Middle frontal gyrus (tissue), 1 donor: Measurements from ENCODE around the gene FEZF2.

ENCODE experiments used
- DNase-seq: peaks from one replicate; pipeline ENCODE4 v3.0.0-alpha.2; 2015; ENCODE audit warnings: low spot score; ENCODE audit errors: extremely low spot score

Gene FEZF2

DNA sequence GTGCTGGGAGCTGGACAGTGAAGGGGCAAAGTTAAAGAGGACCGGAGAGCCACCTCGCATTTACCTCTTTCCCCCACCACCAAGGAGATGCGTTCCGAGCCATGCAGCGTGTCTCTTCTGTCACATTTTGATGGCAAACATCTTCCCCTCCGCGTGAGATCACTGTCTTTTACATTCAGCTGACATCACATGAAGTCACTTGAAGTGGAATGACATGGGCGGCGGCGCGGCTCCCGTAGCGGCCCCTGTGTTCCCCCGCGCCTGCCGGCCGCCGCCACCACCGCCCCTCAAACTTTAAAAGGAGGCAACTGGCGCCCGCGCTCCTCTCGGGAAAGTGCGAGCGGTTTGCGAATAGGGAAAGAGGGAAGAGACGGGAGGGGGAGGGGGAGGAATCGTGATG lies at the start of gene FEZF2:
Gene FEZF2 (minus strand): TSS at position 336 of the 400 bp plus-strand sequence. CDS start 682 bp downstream, outside the sequence.
- no peak for DNase-seq

DNA sequence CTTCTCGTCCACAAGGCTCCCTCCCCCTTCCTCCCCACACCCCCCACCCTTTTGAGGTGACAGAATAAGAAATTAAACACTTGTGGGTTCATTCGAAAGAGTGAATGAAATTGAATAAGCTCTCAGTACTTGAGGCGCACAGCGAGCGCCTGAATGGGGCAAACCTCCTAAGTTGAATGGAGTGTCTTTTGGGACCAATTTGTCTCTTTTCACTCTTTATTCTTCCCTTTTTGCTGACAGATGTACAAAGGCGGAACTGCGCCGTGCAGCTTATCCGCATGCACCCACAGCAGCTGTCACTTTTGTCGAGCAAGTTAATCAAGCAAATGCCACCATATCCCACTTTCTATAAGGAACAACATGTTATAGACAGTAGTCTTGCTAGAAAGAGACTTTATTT lies 47.9 kb upstream of the FEZF2 start:
- DNase-seq = no peak

DNA sequence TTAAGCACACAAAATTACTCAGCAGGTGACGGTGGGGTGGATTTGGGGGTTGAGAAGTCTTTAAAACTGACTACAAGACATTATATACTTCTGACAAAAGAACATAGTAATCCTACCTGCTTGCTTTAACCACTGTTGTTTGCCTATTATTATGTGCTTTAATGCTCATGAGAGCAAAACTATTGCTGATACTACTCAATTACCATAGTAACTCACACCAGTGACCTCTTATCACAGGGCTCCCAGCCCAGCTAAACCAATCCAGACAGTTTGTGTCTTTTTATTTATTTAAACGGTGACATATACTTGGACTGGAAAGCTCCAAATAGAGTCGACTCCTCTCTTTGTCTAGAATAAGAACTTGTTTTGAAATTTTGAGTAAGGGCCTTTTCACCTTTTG lies 42.8 kb upstream of the FEZF2 start:
- DNase-seq = no peak

DNA sequence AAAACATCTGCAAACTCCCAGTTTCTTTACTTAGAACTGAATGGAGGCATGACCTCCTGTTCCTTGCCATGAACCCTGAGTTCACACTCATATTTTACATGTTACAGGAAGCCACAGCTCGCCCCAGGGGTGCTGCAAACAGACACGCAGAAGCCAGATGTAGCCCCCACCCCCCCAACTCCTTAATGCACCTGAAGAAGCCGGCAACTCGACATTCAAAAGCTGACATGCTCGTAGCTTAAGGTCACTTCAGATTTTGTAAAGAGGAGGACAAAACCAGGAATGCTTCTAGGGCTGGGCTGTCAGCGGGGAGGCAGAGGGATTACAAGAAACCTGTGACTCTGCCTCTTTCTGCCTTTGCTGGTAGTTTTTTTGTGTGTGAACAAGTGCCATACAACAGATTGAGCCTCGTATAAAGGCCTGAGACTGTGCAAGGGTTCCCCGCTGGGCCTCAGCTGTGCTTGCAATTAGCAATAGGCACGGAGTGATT lies 42.0 kb upstream of the FEZF2 start:
- DNase-seq = no peak

DNA sequence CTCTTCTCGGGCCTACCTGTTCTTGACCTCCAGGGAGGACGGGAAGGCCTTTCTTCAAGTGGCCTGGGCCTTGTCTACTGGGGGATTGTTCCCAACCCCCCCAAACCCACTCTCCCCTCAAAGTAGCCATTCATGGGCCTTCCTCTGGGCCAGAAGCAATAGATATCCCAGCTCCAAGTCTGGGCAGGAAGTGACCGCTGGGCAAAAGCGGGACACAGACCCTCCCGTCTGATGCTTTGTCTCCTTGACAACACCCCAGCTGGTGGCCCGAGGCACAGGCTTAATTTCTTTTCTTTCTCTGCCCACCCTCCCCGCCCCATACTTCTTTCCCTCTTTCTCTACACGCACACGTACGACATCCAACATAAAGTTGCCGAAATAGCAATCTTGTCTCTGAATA lies 41.4 kb upstream of the FEZF2 start:
- DNase-seq = no peak

DNA sequence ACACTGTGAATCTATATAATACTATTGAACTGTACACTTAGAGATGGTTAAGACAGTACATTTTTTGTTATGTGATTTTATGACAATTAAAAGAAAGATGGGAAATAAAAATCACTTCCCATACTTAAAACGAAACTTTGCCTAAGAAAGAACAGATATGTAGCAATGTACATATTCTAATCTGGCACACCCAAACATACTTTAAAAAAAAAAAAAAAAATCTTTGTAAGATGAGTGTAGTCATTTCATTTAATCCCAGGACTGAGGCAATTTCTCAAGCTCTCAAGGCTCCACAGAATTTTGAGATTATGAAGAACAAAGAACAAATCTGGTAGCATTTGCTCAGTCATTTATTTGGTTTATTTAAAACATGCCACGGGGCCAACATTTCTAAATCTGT lies 40.3 kb upstream of the FEZF2 start:
- no peak for DNase-seq

DNA sequence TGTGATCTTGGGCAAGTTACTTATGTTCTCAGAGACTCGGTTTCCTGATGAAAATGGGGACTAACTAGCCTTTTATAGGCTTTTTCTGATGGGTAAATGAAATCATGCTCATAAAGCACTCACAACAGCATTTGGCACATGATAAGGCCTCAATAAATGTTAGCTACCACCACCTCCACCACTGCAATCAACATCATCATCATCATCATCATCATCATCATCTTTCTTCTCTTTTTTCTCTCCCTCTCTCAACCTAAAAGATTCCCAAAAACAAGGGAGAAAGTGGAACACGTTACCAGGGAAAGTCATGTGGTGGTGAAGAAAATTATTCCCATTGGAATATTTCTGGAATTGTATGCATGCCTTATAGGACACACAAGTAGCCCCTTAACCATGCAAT lies 33.6 kb upstream of the FEZF2 start:
- no peak for DNase-seq

DNA sequence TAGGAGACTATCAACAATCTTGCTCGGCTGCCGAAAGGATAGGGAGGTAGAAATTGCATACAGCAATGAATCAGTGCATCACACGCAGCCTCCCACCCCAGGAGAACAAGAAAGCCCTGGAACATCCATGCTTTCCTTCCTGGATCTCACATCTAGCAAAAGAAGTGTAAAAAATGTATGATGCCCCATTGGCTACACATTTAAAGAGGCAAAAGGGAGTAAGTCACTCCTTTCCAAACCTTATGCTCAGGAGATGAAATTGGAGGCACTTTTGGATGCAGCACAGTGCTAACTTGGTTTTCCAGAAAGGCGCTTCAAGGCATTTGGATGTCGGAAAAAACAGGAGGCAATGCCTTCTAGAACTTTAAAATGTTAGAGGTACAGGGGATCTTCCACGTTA lies 32.2 kb upstream of the FEZF2 start:
- no peak for DNase-seq

DNA sequence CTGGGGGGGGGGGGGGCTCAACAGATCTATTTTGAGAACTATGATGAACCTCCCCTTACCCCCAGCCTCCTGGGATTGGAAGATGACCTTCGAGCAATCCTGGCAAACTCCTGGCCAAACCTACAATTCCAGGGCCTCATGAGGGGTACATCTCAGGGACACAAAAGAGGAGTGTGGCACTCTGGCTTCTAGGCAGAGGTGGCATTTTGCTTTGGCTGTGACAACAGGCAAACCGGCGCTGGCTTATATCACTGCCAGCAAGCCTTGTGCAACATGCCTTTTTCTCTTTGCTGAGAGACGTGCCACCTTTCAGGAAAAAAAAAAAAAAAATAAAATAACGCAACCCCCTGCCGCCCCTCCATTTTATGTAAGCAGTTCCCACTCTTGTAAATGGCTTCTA lies 31.8 kb upstream of the FEZF2 start:
- DNase-seq = no peak

DNA sequence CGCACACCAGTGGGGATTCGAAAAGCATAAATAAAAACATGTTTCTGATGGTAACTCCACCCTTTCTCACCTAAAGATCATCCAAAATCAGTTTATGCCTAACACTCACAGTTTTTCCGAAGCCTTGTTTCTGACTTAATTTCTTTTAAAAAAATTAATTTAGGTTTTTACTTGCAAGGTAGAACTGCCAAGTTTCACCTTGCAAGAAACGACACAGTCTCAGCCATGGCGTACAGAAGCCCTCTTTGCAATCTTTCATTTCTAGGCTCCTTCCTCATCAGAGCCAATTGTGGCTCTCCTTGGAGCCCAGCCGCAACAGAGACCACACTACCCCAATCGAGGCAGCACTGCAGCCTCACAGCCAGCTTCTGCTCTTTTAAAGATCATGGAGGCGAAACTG lies 31.0 kb upstream of the FEZF2 start:
- no peak for DNase-seq

DNA sequence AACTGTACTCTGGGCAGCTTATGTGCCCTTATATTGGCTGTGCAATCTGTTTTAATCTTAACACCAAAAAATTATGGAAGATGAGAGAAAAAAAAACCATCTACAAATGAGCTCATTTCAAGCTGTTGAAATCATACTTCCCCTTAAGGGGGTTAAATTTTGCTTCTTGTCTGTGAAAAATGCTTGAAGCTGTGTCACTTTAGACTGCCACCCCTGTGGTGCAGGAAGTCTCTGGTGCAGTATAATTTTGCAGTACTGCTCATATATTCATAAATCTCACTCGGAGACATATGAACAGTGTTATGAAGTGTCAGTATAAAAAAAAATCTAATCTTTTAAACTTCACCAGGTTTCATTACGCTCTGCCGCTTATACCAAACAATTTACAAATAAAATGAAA lies 30.4 kb upstream of the FEZF2 start:
- DNase-seq = no peak

DNA sequence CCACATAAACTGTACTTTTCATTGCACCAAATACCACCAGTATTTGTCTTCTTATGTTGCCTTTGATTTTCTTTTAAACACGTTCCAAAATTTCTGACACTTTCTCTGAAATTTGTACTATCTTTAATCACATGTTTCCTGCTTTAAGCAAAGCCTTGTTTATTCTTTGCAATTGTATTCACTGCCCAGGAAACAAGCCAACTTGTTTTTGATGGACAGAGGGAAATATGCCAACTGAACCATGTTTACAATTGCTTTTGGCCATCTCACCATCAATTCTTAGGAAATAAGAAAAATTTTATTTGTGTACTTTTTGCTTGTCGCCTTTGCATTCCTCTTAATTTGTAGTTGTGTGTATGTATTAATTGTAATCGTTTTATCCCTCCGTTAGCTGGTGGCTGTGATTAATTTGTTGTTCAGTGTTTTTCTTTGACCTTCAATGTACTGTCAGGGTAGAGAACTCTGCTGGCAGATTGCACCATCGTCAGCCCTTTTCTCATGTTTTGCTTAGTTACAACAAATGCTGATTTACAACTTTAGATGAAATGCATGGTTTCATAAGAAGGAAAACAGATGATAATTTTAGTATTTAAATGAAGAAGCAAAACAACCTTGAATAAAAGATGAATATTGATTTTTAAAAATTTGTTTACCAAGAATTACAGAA lies 19.4 kb upstream of the FEZF2 start:
- DNase-seq = no peak

DNA sequence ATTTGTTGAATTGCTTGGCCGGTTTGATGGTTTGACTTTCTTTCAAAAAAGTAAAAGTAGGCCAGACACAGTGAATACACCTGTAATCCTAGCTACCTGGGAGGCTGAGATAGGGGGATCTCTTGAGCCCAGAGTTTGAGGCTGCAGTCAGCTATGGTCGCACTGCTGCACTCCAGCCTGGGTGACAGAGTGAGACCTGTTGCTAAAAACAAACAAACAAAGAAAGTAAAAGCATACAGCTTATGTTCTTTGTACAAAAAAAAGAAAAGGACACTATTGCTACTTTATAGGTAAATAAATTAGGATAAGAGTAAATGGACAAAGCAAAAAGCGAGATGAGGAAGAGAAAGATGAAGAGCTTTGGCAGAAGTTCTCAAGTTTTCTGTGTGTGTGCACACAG lies 13.9 kb upstream of the FEZF2 start:
- no peak for DNase-seq

DNA sequence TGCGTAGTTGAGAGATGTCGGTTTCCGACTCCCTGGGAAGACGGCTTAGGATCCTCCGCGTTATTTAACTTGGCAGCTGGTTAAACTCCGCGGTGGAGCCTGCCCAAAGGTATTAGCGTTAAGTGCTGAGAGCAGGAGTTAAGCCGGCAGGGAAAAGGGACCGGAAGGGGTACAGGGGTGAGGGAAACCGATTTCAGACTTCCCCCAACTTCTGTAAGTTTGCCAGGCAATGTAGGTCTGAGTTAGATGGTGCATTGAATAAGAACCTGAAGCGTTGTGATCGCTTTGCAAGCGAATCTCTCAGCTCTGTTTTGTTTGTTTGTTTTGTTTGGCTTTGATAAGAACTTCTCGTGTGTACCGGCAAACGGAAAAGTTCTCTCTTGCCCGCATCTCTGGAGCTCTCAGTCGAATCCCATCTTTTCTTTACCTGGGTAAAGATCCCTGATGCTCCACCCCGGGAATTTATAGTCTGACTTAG lies 6.0 kb upstream of the FEZF2 start:
- no peak for DNase-seq

DNA sequence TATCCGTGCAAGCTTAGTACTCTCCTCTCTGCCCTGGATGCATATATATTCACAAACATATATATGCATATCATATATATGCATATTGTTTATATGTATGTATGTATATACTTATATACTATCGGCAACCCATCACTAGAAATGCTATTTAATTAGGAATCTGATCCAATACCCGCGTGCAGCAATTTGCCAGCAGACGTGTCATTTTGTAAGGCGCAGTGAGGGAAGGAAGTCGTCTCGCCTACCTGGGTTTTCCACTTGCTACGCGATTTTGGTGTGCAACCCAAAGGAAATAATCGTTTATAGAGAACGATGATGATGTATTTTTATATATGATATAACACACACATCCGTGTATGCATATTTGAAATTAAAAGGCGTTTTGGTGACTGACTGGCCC lies 5.6 kb upstream of the FEZF2 start:
- DNase-seq = no peak

DNA sequence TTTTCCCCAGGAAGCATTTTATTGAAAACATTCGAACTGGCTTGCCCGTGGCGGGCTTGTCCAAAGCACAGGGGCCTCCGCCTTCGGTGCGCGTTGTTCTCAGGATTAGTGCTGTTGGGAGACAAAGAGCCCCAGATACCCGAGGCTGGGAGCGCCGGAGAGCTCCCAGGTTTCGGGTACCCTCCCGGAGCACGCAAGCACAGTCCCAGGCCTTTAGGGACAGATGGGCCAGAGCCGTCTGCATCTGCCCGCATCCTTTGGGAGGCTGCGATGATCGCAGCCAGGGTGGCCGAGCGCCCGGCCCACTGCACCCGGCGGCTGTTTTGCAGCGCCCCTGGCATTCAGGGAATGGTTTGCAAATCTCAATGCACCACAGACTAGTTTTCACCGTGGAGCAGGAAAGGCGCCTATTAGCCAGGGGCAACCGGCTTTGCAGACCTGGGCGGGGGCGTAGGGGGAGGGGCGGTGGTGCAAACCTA lies 5.0 kb upstream of the FEZF2 start:
- no peak for DNase-seq

DNA sequence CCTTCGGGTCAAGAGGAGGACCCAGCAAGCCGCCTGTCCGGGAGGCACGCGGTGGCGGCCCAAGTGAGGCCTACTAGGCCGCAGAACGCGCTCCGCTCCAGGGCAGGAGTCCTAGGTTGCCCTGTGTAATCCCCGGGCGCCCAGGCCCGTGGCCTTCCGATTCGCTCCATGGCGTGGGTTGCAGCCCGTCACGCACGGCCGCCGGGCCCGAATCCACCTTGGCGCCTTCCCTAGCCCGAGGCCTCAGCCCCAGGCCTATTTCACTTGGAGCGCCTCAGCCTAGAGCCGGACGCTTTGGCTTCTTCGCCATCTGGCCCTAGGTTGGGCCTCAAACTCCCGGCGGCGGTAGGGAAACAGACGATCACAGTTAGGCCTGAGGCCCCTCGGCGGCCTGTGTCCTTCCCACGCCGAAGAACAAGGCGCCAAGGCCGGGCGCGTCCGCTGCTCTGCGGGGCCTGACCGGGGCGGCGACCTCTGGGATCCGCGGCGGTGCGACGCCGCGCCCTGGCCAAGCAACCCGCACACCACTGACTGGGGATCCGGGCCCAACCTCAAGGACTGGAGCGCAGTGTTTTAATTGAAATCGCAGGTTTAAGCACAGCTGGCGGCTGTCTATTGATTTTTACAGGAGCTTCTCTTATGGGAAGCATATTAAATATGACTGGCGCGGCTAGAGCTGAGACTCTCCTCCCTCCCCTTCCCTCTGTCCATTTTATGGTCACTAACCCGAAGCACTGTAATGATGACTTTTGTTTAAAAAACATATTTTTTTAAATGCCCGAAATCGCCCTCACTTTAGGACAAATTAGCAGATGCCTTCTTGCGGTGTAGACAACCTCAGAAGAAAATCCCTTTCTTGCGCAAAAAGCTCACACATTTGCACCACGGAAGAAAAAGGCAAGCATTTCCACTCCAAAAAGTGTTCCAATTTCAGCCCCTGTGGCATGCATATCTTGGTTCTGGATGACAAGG lies 3.8 kb upstream of the FEZF2 start:
- no peak for DNase-seq

DNA sequence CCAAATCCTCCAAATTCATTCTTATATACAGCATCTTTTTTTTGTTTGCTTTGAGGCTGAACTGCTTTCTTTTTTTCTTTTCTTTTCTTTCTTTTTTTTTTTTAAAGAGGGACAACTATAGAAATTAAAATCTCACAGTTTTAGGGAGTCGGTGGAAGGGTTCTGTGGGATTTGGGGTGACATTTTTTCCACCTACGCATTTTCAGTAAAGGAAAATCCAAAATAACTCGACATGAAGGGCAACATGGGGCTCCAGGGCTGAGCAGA lies 3.0 kb upstream of the FEZF2 start:
- DNase-seq = no peak

DNA sequence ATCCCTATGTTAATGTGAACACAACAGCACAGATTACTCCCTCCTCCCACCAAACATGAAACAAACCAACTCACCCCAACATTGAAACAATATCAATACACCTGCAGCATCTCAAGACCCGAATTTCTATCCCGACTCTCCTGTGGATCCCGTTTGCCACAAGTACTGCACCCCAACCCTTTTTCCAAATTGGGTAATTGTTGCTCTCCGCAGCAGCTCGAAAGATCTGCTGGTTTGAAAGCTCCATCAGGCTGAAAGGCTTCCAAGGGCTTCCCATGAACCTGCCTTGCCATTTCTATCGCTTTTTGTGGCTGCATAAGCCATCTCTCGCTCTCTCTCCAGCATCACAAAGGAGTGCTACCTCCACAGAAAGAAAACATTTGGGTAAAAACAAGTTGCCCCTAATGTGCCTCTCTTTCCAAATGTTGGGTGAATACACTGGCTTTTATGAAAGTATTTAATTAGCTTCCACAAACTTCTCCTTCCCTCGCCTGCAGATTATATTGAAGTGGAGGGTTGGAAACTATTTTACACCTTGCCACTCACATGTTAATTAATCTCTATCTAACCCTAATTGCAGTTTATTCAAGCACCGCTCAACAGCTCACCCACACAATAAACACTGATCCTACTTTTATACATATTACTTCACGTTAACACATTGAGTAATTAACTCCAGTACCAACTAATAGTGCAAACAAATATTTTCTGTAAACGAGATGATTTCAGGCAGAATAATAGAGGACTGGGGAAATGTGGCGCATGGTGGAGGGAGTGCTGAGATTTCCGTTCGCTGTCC lies 2.5 kb upstream of the FEZF2 start:
- DNase-seq = no peak

DNA sequence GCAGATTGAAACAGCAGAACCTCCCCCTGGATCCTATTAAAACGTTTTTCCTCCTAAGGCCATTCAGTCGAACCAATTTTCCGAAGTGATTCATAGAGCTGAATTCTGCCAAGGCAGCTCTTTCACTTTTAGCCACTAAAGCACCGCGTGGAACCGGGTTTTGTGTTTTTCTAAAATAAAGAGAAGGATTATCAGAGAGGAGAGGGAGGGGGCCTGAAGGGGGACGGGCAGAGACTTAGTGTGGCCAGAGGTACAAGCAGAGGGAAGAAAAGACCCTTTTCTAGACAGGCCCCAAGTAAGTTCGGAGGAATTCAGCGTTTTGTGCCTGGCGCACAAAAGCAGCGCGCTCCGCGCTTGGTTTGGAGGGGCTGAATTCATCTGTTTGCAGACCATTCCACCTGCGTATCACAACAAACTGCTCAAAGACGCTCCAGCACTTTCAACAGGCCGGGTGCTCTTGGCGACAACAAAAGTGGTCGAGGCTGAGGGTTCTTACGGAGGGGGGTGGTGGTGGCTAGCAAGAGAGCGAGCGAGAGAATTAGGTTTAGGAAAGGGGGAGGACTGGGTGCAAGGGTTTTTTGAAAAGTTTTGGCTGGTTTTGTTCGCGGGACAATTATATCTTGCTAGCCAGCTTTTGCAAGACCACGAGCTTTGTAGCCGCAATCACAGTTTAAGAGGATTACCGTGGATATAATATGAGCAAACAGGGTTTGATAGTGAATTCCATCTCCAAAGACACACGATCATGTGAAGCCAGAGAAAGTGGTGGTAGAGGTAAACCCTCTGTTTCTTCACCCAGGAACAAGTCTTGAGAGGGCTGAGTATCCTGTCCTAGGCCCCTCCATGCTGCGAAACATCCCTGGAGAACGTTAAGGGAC lies 1.2 kb upstream of the FEZF2 start:
- DNase-seq = no peak
